A549 (cell line): Measurements from ENCODE around the gene RNH1.

ENCODE experiments used
- BHLHE40 ChIP-seq: IDR thresholded peaks from 2 replicates; pipeline ENCODE4 v1.6.1; 2012; ENCODE audit warnings: low read depth, low read length, inconsistent platforms
- EHMT2 ChIP-seq: fragments of 200-600 bp; sonication (generic); IDR thresholded peaks from 2 replicates; pipeline ENCODE4 v1.6.1; 2016; ENCODE audit warnings: antibody characterized with exemption, low read depth, mild to moderate bottlenecking, moderate library complexity
- JUN ChIP-seq, 2 experiments: fragments of >200 bp; sonication (Bioruptor Twin); formaldehyde crosslinking; IDR thresholded peaks; 2 replicates in 1 of 2; 3 replicates in 1 of 2; pipeline ENCODE4 v1.6.1; 2016 to 2017
- MAX ChIP-seq: IDR thresholded peaks from 2 replicates; pipeline ENCODE4 v1.6.1; 2012
- NPAS2 ChIP-seq: fragments of 250-450 bp; sonication (Bioruptor Pico); IDR thresholded peaks from 2 replicates; pipeline ENCODE4 v1.8.0; 2022; ENCODE audit warnings: mild to moderate bottlenecking, moderate library complexity, borderline replicate concordance
- NR3C1 ChIP-seq: fragments of >200 bp; sonication (Bioruptor Twin); formaldehyde crosslinking; IDR thresholded peaks from 3 replicates; pipeline ENCODE4 v1.6.1; 2017
- PBX3 ChIP-seq: IDR thresholded peaks from 2 replicates; pipeline ENCODE4 v1.6.1; 2012
- POLR2A ChIP-seq: IDR thresholded peaks from 2 replicates; pipeline ENCODE4 v1.6.1; 2012; ENCODE audit warnings: mild to moderate bottlenecking, low read length
- RAD21 ChIP-seq, 2 experiments: fragments of >200 bp in 1 of 2; sonication (Bioruptor Twin) in 1 of 2; formaldehyde crosslinking in 1 of 2; IDR thresholded peaks in 1 of 2; conservative IDR thresholded peaks in 1 of 2; 2 replicates in 1 of 2; 3 replicates in 1 of 2; pipeline ENCODE4 v1.6.1; 2012 to 2018; ENCODE audit warnings: inconsistent platforms in 1 of 2
- RNF2 ChIP-seq: fragments of 200-600 bp; sonication (generic); IDR thresholded peaks from 2 replicates; pipeline ENCODE4 v1.6.1; 2016; ENCODE audit warnings: low read depth, mild to moderate bottlenecking, antibody characterized with exemption, moderate library complexity, borderline replicate concordance
- SREBF2 ChIP-seq: fragments of 450-650 bp; IDR thresholded peaks from 2 replicates; pipeline ENCODE4 v1.6.1; 2014; ENCODE audit warnings: mild to moderate bottlenecking, moderate library complexity
- USF2 ChIP-seq: fragments of 450-650 bp; IDR thresholded peaks from 2 replicates; pipeline ENCODE4 v1.6.1; 2014; ENCODE audit warnings: antibody characterized with exemption
- TF ChIP-seq, protein P1 (sequence below): fragments of >200 bp; sonication (Bioruptor Twin); formaldehyde crosslinking; IDR thresholded peaks from 3 replicates; pipeline ENCODE4 v1.5.1; 2016

DNA sequence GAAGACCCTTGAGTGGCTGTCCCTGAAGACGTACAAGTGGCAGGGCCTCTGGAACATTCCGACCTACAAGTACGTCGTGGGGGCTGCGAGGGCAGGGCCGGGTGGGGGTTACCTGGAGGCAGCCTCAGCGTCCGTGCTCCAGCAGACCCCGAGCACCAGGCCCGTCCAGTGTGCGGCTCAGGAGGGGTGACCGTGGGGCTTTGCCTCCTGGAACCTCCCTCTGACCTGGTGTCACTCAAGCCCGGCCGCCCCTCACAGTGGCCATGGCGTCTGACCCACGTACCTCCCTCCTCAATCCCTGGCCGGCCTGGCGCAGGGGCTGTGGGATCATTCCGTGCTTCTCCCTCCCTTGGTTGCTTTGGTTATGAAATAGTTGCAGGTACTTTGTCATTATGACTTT is 18.5 kb downstream of the RNH1 start:
- TF ChIP-seq, protein P1, sequence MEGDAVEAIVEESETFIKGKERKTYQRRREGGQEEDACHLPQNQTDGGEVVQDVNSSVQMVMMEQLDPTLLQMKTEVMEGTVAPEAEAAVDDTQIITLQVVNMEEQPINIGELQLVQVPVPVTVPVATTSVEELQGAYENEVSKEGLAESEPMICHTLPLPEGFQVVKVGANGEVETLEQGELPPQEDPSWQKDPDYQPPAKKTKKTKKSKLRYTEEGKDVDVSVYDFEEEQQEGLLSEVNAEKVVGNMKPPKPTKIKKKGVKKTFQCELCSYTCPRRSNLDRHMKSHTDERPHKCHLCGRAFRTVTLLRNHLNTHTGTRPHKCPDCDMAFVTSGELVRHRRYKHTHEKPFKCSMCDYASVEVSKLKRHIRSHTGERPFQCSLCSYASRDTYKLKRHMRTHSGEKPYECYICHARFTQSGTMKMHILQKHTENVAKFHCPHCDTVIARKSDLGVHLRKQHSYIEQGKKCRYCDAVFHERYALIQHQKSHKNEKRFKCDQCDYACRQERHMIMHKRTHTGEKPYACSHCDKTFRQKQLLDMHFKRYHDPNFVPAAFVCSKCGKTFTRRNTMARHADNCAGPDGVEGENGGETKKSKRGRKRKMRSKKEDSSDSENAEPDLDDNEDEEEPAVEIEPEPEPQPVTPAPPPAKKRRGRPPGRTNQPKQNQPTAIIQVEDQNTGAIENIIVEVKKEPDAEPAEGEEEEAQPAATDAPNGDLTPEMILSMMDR, result no peak
- TF ChIP-seq POLR2A (no peak), NR3C1 (no peak), MAX (no peak), JUN (IDR thresholded peaks at IDR 0.05) (no peak), EHMT2 (no peak), SREBF2 (no peak), RNF2 (no peak), USF2 (no peak), BHLHE40 (no peak), RAD21 (conservative IDR thresholded peaks at IDR 0.05 in 1 of 2, IDR thresholded peaks at IDR 0.05 in 1 of 2) (no peak), PBX3 (no peak), NPAS2 (CRISPR knock-in tag) (no peak)
